Breast epithelium (tissue), 3 donors: Measurements from ENCODE around the gene ALDH1L1.

ENCODE experiments used
- CTCF ChIP-seq, 3 donors: fragments of 450-650 bp; IDR thresholded peaks; one replicate each; pipeline ENCODE4 v1.5.1; 2016 to 2017; ENCODE audit warnings: antibody characterized with exemption in 3 of 3, mild to moderate bottlenecking in 3 of 3, moderate library complexity in 3 of 3
- POLR2A ChIP-seq: fragments of 450-650 bp; IDR thresholded peaks from one replicate; pipeline ENCODE4 v1.6.1; 2016; ENCODE audit warnings: antibody characterized with exemption, mild to moderate bottlenecking, moderate library complexity

DNA sequence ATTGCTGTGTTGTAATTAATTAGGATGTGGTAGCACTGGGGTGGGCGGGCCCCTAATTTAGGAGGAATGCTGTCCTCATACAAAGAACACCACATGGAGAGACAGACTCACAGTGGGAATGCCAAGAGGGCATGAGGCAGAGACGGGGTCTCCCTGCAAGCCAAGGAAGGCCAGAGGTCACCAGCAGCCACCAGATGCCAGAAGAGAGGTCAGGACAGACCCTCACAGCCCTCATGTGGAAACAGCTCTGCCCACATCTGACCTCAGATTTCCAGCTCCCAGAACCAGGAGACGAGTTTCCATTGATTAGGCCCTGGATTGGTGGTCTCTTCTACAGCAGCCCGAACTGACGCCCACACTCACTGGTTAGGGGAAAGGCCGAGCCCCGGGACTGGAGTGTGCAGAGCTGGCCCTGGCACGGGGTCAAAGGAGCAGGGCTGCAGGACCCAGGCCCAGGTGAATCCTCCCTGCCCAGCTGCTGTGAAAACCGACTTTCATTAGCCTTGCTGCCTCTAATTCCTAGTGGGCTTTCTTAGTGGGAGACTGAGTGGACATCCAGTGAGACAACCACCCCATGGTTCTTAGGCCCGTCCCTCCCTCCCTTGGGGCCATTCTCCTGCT lies 53.5 kb downstream of the ALDH1L1 start:
- TF ChIP-seq CTCF (IDR thresholded peaks at IDR 0.05) (no peak), POLR2A (no peak)
